Spinal cord (tissue), 10 donors: ENCODE data around the gene CAPN15. TPM values are rescaled to one million over a fixed set of nuclear protein-coding genes. Genes with fewer than 3 reads are reported as not detected.
"Not testable (repeated sequence)": the region's sequence is repeated elsewhere in the genome, so short reads cannot be mapped to it uniquely, and the experiment has no call there.

ENCODE experiments used
- DNase-seq, 6 donors: peaks; one replicate each; pipeline versions ENCODE4 v3.0.0 to v3.0.0-alpha.2; 2013 to 2015; ENCODE audit warnings: low spot score in 6 of 6, low read depth in 4 of 6
- H3K27ac ChIP-seq: one replicate; pipeline ENCODE4 v1.5.1; 2013; ENCODE audit warnings: low read depth, low read length, control low read depth
- H3K27me3 ChIP-seq: one replicate; pipeline ENCODE4 v1.6.1; 2013; ENCODE audit warnings: low read length; ENCODE audit not compliant: control insufficient read depth, insufficient read depth
- H3K36me3 ChIP-seq: one replicate; pipeline ENCODE4 v1.6.1; 2013; ENCODE audit warnings: low read length; ENCODE audit not compliant: control insufficient read depth, insufficient read depth
- H3K4me1 ChIP-seq: one replicate; pipeline ENCODE4 v1.6.1; 2013; ENCODE audit warnings: low read length; ENCODE audit not compliant: control insufficient read depth, insufficient read depth
- H3K4me3 ChIP-seq: one replicate; pipeline ENCODE4 v1.5.1; 2013; ENCODE audit warnings: low read depth, low read length, control low read depth
- H3K9me3 ChIP-seq: one replicate; pipeline ENCODE4 v1.6.1; 2013; ENCODE audit warnings: low read length; ENCODE audit not compliant: control insufficient read depth, insufficient read depth
- WGBS: methylation state at CpG from one replicate; pipeline ENCODE4 v1.1.5; 2013; ENCODE audit warnings: missing lambda C conversion rate; ENCODE audit not compliant: insufficient coverage; 5-methylcytosine and 5-hydroxymethylcytosine counted together
- polyA plus RNA-seq, 2 donors: library from polyadenylated mRNA; unstranded; fragments of 120-200 nt; gene quantifications; one replicate each; pipeline ENCODE4 v1.2.1, GENCODE V29; 2013; ENCODE audit not compliant: insufficient read length in 2 of 2
- total RNA-seq, 2 donors: library from RNA; depleted of rRNA in 1 of 2; stranded (reverse); fragments of 120-200 nt in 1 of 2; fragments of >200 nt in 1 of 2; gene quantifications; one replicate each; pipeline versions ENCODE4 v1.2.3 to v1.2.4, GENCODE V29; 2013 to 2014
- donor health status: healthy.

Gene CAPN15
- total and polyA plus RNA-seq, 4 donors, result 9.6 to 43.2 (median 27.9) TPM

- not testable (repeated sequence) for H3K9me3 ChIP-seq, H3K4me3 ChIP-seq, H3K4me1 ChIP-seq, H3K27me3 ChIP-seq, DNase-seq, H3K27ac ChIP-seq
- H3K36me3 ChIP-seq, result peaks cover 89% of the 10 kb centered on the region
- WGBS, result 88% methylated on average over 12 of the region's 15 CpGs
Measured at GRCh38 chr16:494676-495075, 32.8 kb upstream of the CAPN15 start.

GRCh38 chr16:495127-495748 lies 32.3 kb upstream of the CAPN15 start:
- peak in 2 of 6 donors; percentile 43 to 51 for DNase-seq
- WGBS, result 61% methylated on average over 10 of the region's 11 CpGs
- Histone ChIP-seq H3K4me3 (no peak overlapping the region), H3K9me3 (no peaks in the 10 kb centered on the region), H3K27ac (no peak overlapping the region), H3K36me3 (peaks cover 89% of the 10 kb centered on the region), H3K4me1 (peaks cover 7% of the 10 kb centered on the region), H3K27me3 (no peaks in the 10 kb centered on the region)

GRCh38 chr16:496097-496886 lies 31.2 kb upstream of the CAPN15 start:
- H3K36me3 ChIP-seq, result peaks cover 85% of the 10 kb centered on the region
- no peaks in the 10 kb centered on the region for H3K9me3 ChIP-seq
- H3K4me3 ChIP-seq, result no peak overlapping the region
- WGBS, result 80% methylated on average over 19 of the region's 21 CpGs
- DNase-seq, result no peak
- H3K27me3 ChIP-seq, result no peaks in the 10 kb centered on the region
- H3K27ac ChIP-seq, result no peak overlapping the region
- H3K4me1 ChIP-seq, result peaks cover 10% of the 10 kb centered on the region

- H3K27me3 ChIP-seq, result no peaks in the 10 kb centered on the region
- DNase-seq, result no peak
- 82% methylated on average over 11 of the region's 11 CpGs for WGBS
- H3K27ac ChIP-seq, result peak overlapping the region; percentile 15
- no peak overlapping the region for H3K4me3 ChIP-seq
- H3K36me3 ChIP-seq, result peaks cover 82% of the 10 kb centered on the region
- peaks cover 10% of the 10 kb centered on the region for H3K4me1 ChIP-seq
- no peaks in the 10 kb centered on the region for H3K9me3 ChIP-seq
Measured at GRCh38 chr16:497258-497657, 30.3 kb upstream of the CAPN15 start.

GRCh38 chr16:499924-500323 lies 27.6 kb upstream of the CAPN15 start:
- peaks cover 10% of the 10 kb centered on the region for H3K4me1 ChIP-seq
- WGBS, result 80% methylated on average over 6 of the region's 12 CpGs
- H3K36me3 ChIP-seq, result peaks cover 83% of the 10 kb centered on the region
- H3K27ac ChIP-seq, result no peak overlapping the region
- H3K27me3 ChIP-seq, result no peaks in the 10 kb centered on the region
- H3K9me3 ChIP-seq, result no peaks in the 10 kb centered on the region
- DNase-seq, result no peak
- no peak overlapping the region for H3K4me3 ChIP-seq

- DNase-seq, result no peak
- H3K36me3 ChIP-seq, result peaks cover 85% of the 10 kb centered on the region
- H3K4me3 ChIP-seq, result no peak overlapping the region
- no peak overlapping the region for H3K27ac ChIP-seq
- no peaks in the 10 kb centered on the region for H3K27me3 ChIP-seq
- H3K4me1 ChIP-seq, result peaks cover 7% of the 10 kb centered on the region
- 65% methylated on average over 12 of the region's 12 CpGs for WGBS
- no peaks in the 10 kb centered on the region for H3K9me3 ChIP-seq
Measured at GRCh38 chr16:500709-501108, 26.8 kb upstream of the CAPN15 start.

GRCh38 chr16:502179-502943 lies 25.2 kb upstream of the CAPN15 start:
- H3K4me1 ChIP-seq, result peaks cover 5% of the 10 kb centered on the region
- H3K4me3 ChIP-seq, result no peak overlapping the region
- H3K27ac ChIP-seq, result no peak overlapping the region
- no peak for DNase-seq
- no peaks in the 10 kb centered on the region for H3K9me3 ChIP-seq
- peaks cover 88% of the 10 kb centered on the region for H3K36me3 ChIP-seq
- no peaks in the 10 kb centered on the region for H3K27me3 ChIP-seq
- whole genome bisulfite sequencing, result 94% methylated on average over 20 of the region's 22 CpGs

- Histone ChIP-seq H3K27ac (no peak overlapping the region), H3K36me3 (peaks cover 79% of the 10 kb centered on the region), H3K4me3 (no peak overlapping the region), H3K4me1 (peaks cover 3% of the 10 kb centered on the region), H3K27me3 (no peaks in the 10 kb centered on the region), H3K9me3 (no peaks in the 10 kb centered on the region)
- DNase-seq, result no peak
- 95% methylated on average over 22 of the region's 23 CpGs for WGBS
Measured at GRCh38 chr16:503150-504071, 24.1 kb upstream of the CAPN15 start.
